Retinal pigment epithelial cell (primary cell): Measurements from ENCODE around the gene GON7.
"Not testable (repeated sequence)": the region's sequence is repeated elsewhere in the genome, so short reads cannot be mapped to it uniquely, and the experiment has no call there.

ENCODE experiments used
- DNase-seq: peaks from one replicate; pipeline ENCODE4 v3.0.0-alpha.2; 2010; ENCODE audit warnings: low read depth
- H3K4me3 ChIP-seq: 2 replicates; pipeline ENCODE4 v1.5.1; 2011; ENCODE audit warnings: mild to moderate bottlenecking, low read length, control low read depth, moderate library complexity
- TF ChIP-seq, protein P1 (sequence below): conservative IDR thresholded peaks from 2 replicates; pipeline ENCODE4 v1.5.1; 2011; ENCODE audit warnings: low read depth, low read length, control low read depth, inconsistent platforms

Gene GON7

DNA sequence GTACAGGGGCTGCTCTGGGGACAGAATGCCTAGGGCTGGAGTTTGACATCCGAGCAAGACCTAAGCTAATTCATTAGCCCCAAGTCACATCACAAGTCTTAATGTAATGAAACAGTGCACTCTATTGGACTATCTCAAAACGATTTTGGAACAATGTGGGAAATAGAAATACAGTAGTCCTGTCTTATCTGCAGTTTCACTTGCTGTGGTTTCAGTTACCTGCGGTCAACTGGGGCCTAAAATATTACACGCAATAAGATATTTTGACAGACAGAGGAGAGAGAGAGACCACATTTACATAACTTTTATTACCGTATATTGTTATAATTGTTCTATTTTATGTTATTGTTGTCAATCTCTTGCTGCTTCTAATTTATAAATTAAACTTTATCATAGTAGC, 43.3 kb downstream of the GON7 start:
- TF ChIP-seq, protein P1, sequence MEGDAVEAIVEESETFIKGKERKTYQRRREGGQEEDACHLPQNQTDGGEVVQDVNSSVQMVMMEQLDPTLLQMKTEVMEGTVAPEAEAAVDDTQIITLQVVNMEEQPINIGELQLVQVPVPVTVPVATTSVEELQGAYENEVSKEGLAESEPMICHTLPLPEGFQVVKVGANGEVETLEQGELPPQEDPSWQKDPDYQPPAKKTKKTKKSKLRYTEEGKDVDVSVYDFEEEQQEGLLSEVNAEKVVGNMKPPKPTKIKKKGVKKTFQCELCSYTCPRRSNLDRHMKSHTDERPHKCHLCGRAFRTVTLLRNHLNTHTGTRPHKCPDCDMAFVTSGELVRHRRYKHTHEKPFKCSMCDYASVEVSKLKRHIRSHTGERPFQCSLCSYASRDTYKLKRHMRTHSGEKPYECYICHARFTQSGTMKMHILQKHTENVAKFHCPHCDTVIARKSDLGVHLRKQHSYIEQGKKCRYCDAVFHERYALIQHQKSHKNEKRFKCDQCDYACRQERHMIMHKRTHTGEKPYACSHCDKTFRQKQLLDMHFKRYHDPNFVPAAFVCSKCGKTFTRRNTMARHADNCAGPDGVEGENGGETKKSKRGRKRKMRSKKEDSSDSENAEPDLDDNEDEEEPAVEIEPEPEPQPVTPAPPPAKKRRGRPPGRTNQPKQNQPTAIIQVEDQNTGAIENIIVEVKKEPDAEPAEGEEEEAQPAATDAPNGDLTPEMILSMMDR: no peak
- DNase-seq: no peak
- no peak overlapping the region for H3K4me3 ChIP-seq

DNA sequence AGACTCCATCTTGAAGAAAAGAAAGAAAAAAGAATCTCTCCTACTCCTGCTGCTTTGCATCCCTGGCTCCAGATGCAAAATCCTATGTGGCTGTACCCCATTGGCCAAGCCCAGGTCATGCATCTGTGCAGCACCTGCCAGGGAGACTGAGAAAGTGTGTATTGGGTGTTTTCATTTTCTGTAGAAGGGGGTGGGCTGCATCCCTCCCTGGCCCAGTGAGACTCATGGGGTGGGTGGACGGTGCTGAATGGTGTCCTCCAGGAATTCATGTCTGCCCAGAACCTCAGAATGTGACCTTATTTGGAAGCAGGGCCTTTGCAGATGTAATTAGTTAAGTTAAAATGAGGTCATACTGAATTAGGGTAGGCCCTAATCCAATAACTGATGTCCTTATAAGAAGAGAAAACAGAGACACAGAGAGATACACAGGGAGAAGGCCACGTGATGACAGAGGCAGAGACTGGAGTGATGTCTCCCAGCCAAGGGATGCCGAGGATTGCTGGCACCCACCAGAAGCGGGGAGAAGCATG, 45.4 kb downstream of the GON7 start:
- no peak for DNase-seq
- H3K4me3 ChIP-seq: no peak overlapping the region
- TF ChIP-seq, protein P1: no peak

DNA sequence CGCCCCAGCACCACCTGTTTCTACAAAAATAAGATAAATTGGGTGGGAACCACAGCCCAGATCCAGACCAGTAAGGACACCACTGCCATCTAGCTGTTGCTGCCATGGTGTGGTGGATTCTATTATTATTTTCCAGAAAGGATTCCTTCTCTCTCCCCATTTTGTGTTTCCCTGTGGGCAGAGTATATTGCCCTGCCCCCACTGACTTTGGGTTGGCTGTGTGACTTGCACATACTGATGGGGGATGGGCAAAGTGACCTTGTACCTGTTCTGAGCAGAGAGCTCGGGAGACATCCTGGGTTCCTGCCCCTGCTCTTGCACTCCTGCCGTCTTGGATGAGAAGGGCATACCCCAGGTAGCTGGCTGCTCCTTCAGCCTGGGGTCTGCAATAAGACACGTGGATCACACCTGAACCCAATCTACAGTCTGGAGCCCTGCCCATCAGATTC, 46.5 kb downstream of the GON7 start:
- TF ChIP-seq, protein P1: peak; percentile 52
- DNase-seq: no peak
- H3K4me3 ChIP-seq: no peak overlapping the region

DNA sequence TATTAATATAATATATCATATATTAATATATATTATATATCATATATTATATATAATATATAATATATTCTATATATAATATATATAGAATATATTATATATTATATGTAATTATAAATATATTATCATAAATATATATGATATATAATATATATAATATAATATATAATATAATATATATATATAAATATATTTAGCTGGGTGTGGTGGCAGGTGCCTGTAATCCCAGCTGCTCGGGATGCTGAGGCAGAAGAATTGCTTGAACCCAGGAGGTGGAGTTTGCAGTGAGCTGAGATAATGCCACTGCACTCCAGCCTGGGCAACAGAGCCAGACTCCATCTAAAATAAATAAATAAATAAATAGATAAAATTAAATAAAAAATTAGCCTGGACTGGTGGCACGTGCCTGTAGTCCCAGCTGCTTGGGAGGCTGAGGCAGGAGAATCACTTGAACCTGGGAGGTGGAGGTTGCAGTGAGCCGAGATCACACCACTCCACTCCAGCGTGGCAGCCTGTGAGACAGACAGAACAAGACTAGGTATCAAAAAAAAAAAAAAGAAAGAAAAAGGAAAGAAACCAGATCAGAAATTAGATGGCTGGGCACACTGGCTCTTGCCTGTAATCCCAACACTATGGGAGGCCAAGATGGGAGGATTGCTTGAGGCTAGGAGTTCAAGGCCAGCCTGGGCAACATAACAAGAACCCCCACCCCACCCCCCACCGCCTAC, 47.1 kb downstream of the GON7 start:
- not testable (repeated sequence) for H3K4me3 ChIP-seq, DNase-seq

DNA sequence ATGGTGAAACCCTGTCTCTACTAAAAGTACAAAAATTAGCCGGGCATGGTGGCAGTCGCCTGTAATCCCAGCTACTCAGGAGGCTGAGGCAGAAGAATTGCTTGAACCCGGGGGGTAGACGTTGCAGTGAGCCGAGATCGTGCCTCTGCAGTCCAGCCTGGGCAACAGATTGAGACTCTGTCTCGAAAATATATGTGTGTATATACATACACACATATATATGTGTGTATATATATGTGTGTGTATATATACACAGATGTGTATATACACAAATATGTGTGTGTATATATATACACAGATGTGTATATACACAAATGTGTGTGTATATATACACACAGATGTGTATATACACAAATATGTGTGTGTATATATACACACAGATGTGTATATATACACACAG, 48.5 kb downstream of the GON7 start:
- not testable (repeated sequence) for DNase-seq, H3K4me3 ChIP-seq

DNA sequence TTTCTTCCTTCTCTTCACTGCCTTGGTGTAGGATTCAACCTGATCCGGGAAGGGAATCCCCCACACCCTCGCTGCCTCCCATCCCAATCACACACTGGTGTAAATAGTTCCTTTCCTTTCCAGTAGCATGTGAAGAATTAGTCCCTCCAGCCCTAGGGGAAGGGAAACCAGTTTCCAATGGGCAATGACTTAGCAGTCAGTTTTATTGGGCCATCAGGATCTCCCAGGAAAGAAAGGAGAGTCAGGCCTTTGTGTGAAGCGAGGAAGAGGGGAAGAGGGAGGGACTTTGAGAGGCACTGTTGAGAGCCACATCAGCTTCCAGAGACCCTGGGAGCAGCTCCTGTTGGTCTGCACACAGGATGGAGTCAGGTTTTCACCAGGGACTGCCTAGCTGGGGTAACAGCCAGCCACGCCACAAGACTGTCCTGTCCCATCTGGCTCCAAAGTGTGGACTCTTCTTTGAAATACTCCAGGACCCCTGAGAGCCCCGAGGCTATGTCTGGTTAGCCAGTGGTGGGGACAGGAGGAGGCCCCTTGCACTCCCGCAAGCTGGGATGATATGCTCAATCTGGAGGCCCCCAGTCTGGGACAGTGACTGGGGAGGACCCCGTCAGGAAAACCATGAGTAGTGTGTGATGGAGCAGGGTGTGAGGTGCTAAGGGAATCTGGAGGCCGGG, 50.0 kb downstream of the GON7 start:
- TF ChIP-seq, protein P1: no peak
- no peak overlapping the region for H3K4me3 ChIP-seq
- DNase-seq: no peak

DNA sequence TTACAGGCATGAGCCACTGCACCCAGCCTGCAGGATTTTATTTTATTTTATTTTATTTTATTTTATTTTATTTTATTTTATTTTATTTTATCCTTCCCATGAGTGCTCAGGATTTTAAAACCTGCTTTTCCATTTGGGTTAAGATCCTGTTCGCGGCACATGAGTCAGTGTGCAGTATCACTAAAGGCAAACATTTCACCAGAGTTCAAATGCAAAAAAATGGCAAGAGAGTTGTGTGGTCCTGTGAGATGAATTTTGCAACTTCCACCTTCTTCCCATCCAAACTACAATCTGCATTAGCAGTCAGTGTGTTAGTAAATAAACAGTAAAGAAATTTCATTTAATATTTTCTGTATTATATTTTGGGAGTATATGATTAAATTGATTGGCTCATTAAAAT, 51.2 kb downstream of the GON7 start:
- DNase-seq: no peak
- no peak overlapping the region for H3K4me3 ChIP-seq
- TF ChIP-seq, protein P1: no peak

DNA sequence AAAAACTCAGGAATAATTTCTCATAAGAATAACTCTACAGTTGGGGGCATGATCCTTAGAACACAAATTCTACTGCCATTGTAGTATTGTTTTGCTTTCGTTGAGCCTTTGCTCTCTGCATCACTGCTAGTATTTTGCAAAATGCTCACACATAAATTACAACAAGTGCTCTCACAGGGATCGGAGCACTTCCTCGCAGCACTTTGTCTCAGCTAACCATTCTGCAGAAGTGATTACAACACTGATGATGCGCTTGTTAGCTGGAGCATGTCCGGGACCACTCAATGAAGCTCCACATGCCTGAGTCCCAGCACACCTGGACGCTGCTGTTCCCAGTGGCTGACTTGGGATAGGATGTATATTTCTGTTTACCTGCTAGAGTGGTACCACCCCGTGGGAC, 53.7 kb downstream of the GON7 start:
- no peak overlapping the region for H3K4me3 ChIP-seq
- no peak for DNase-seq
- TF ChIP-seq, protein P1: no peak
